Caco-2 (cell line): ENCODE results near the gene MVB12B. TPM values are rescaled to one million over a fixed set of nuclear protein-coding genes. Genes with fewer than 3 reads are reported as not detected.
A peak's percentile ranks its signal among the peaks of the same experiment; 100 is the strongest.
"Not testable (repeated sequence)": the region's sequence is repeated elsewhere in the genome, so short reads cannot be mapped to it uniquely, and the experiment has no call there.

Source experiments
- Bru-seq: library from RNA; stranded (reverse); fragments of 400-500 nt; gene quantifications from one replicate; lab custom pipeline; 2021; lab: Mats Ljungman, UMichigan
- BruChase-seq, 2 experiments: library from RNA; stranded (reverse); fragments of 400-500 nt; gene quantifications; one replicate each; lab custom pipeline; 2021; lab: Mats Ljungman, UMichigan
- BruUV-seq: library from RNA; stranded (reverse); fragments of 400-500 nt; replicated peaks from 2 replicates; lab custom pipeline; 2021; lab: Mats Ljungman, UMichigan
- CTCF ChIA-PET: fragments of 300-600 bp; sonication (Branson Sonifier 250); formaldehyde crosslinking; loops from one replicate; lab custom pipeline; 2022; ENCODE audit warnings: antibody characterized with exemption; lab: Charles Lee
- POLR2A ChIA-PET: fragments of 300-600 bp; sonication (Branson Sonifier 250); formaldehyde crosslinking; loops from one replicate; lab custom pipeline; 2022; ENCODE audit warnings: antibody characterized with exemption; lab: Charles Lee
- DNase-seq, 2 experiments: peaks; one replicate each; pipeline versions ENCODE4 v3.0.0 to v3.0.0-alpha.2; 2020 to 2022
- H3K27me3 ChIP-seq: replicated peaks from 2 replicates; pipeline ENCODE4 v1.6.0; 2011; ENCODE audit warnings: low read length; ENCODE audit not compliant: control insufficient read depth, insufficient read depth
- H3K36me3 ChIP-seq: 2 replicates; pipeline ENCODE4 v1.5.1; 2011; ENCODE audit warnings: low read length; ENCODE audit not compliant: control insufficient read depth, insufficient read depth
- H3K4me1 ChIP-seq: fragments of 250-450 bp; sonication (Bioruptor Pico); 2 replicates; pipeline ENCODE4 v1.5.1; 2020; ENCODE audit warnings: mild to moderate bottlenecking
- H3K4me3 ChIP-seq: 2 replicates; pipeline ENCODE4 v1.5.1; 2011; ENCODE audit warnings: low read depth, mild to moderate bottlenecking, control low read depth, low read length
- H3K9me3 ChIP-seq: fragments of 250-450 bp; sonication (Bioruptor Pico); 2 replicates; pipeline ENCODE4 v1.5.1; 2020; ENCODE audit warnings: mild to moderate bottlenecking, moderate library complexity
- H3K27ac Mint-ChIP-seq: one replicate; pipeline ENCODE4 v1.8.0; 2022; ENCODE audit warnings: mixed read lengths; ENCODE audit not compliant: unreplicated experiment
- H3K27me3 Mint-ChIP-seq: one replicate; pipeline ENCODE4 v1.8.0; 2022; ENCODE audit warnings: mixed read lengths; ENCODE audit not compliant: insufficient read depth, unreplicated experiment
- H3K36me3 Mint-ChIP-seq: one replicate; pipeline ENCODE4 v1.8.0; 2022; ENCODE audit warnings: mild to moderate bottlenecking, mixed read lengths; ENCODE audit not compliant: insufficient read depth, unreplicated experiment
- H3K4me1 Mint-ChIP-seq: one replicate; pipeline ENCODE4 v1.8.0; 2022; ENCODE audit warnings: low read depth, mixed read lengths; ENCODE audit not compliant: unreplicated experiment
- H3K4me3 Mint-ChIP-seq: one replicate; pipeline ENCODE4 v1.8.0; 2022; ENCODE audit warnings: mild to moderate bottlenecking, moderate library complexity, mixed read lengths; ENCODE audit not compliant: unreplicated experiment
- H3K9me3 Mint-ChIP-seq: one replicate; pipeline ENCODE4 v1.8.0; 2022; ENCODE audit warnings: mixed read lengths; ENCODE audit not compliant: unreplicated experiment
- CTCF ChIP-seq, 2 experiments: fragments of 200-600 bp in 1 of 2; IDR thresholded peaks; 1 replicate in 1 of 2; 2 replicates in 1 of 2; pipeline versions ENCODE4 v1.5.1 to v1.8.0; 2011 to 2022; ENCODE audit warnings: antibody characterized with exemption in 1 of 2, control low read depth in 1 of 2, inconsistent platforms in 1 of 2, low read depth in 1 of 2, low read length in 1 of 2, mild to moderate bottlenecking in 1 of 2, moderate library complexity in 1 of 2; ENCODE audit not compliant: insufficient read depth in 1 of 2, severe bottlenecking in 1 of 2, unreplicated experiment in 1 of 2
- intact Hi-C: fragments of 100-400 bp; cut with micrococcal nuclease; formaldehyde crosslinking; loops from one replicate; pipeline ENCODE4 v1.10.0; 2022; ENCODE audit not compliant: unreplicated experiment
- long read RNA-seq: library from polyadenylated mRNA; stranded (forward); transcript quantifications from one replicate; pipeline ENCODE4 v2.0.0, GENCODE V29; 2022
- total RNA-seq: library from RNA; stranded (reverse); gene quantifications from 2 replicates; pipeline ENCODE4 v1.2.3, GENCODE V29; 2022

Gene MVB12B
- total RNA-seq (20.8 and 24.4 TPM in 2 replicates), Bru-seq, nascent RNA (percentile 75 among the genes with signal in this experiment), BruChase-seq, experiment 1, labeled RNA remaining after a 2-hour chase (percentile 68 among the genes with signal in this experiment), BruChase-seq, experiment 2, labeled RNA remaining after a 6-hour chase (percentile 61 among the genes with signal in this experiment)
- long read RNA-seq, full-length matches to known transcripts: 5 of 19 reads
- long read RNA-seq, partial matches to known transcripts: 10 of 19 reads
- long read RNA-seq, other reads (novel, unspliced or antisense): 4 of 19 reads

- BruUV-seq: no TSS peak
- TF ChIP-seq CTCF (IDR thresholded peaks at IDR 0.05; ENCODE audit: insufficient read depth in 1 of 2, low read depth in 1 of 2, low read length in 1 of 2, severe bottlenecking in 1 of 2, unreplicated experiment in 1 of 2): no peak
- Mint-ChIP-seq H3K27me3 (no peaks in the 10 kb centered on the region), H3K4me3 (peak within 1 kb of the TSS; percentile 77), H3K27ac (peak within 1 kb of the TSS; percentile 83), H3K9me3 (no peaks in the 10 kb centered on the region), H3K36me3 (no peaks in the 10 kb centered on the region), H3K4me1 (no peaks in the 10 kb centered on the region)
- POLR2A ChIA-PET: interaction anchor here (0.5 to 1.0 kb wide), 4 partner anchors 8 to 22 kb away, joined by 3 to 4 read pairs (median 4); no protein-coding TSS in a partner anchor
- intact Hi-C loops: no loop called here
- H3K4me1 ChIP-seq: peaks cover 8% of the 10 kb centered on the region; the same call in 1 of the 2 replicates
- peak in 1 of 2 experiments; percentile 69 for DNase-seq
- CTCF ChIA-PET: interaction anchor here (0.6 to 1.9 kb wide), 3 partner anchors 8 to 228 kb away, joined by 3 to 6 read pairs (median 5); no protein-coding TSS in a partner anchor
- H3K9me3 ChIP-seq: peaks cover 7% of the 10 kb centered on the region
- H3K4me3 ChIP-seq: peak within 1 kb of the TSS; percentile 60
- H3K36me3 ChIP-seq: no peaks in the 10 kb centered on the region
- H3K27me3 ChIP-seq: no peaks in the 10 kb centered on the region
Measured at GRCh38 chr9:126326228-126327005, at the start of gene MVB12B. Gene MVB12B (plus strand): TSS chr9:126326829. CDS start chr9:126326930, 101 bp downstream.

- POLR2A ChIA-PET: no interaction called here
- Histone ChIP-seq H3K36me3 (no peaks in the 10 kb centered on the region), H3K9me3 (no peaks in the 10 kb centered on the region), H3K4me1 (no peaks in the 10 kb centered on the region), H3K27me3 (no peaks in the 10 kb centered on the region), H3K4me3 (no peak overlapping the region)
- no TSS peak for BruUV-seq
- intact Hi-C loops: no loop called here
- Mint-ChIP-seq H3K4me1 (no peaks in the 10 kb centered on the region), H3K27me3 (peaks cover 2% of the 10 kb centered on the region), H3K27ac (no peak overlapping the region), H3K9me3 (no peaks in the 10 kb centered on the region), H3K4me3 (no peak overlapping the region), H3K36me3 (no peaks in the 10 kb centered on the region)
- no peak for DNase-seq
- no peak for TF ChIP-seq CTCF (IDR thresholded peaks at IDR 0.05; ENCODE audit: insufficient read depth in 1 of 2, low read depth in 1 of 2, low read length in 1 of 2, severe bottlenecking in 1 of 2, unreplicated experiment in 1 of 2)
- CTCF ChIA-PET: no interaction called here
Measured at GRCh38 chr9:126283799-126284465, 42.7 kb upstream of the MVB12B start.

- H3K9me3 Mint-ChIP-seq, H3K9me3 ChIP-seq, H3K4me1 ChIP-seq, H3K36me3 Mint-ChIP-seq, POLR2A ChIA-PET, DNase-seq, H3K27ac Mint-ChIP-seq, H3K4me3 ChIP-seq, H3K27me3 ChIP-seq, CTCF ChIA-PET, H3K36me3 ChIP-seq, H3K4me1 Mint-ChIP-seq, intact Hi-C loops, BruUV-seq, H3K27me3 Mint-ChIP-seq, H3K4me3 Mint-ChIP-seq: not testable (repeated sequence)
Measured at GRCh38 chr9:126285652-126286051, 41.0 kb upstream of the MVB12B start.
